HuH-7.5 (cell line): ENCODE results near the gene MTFR1L.

Experiments
- DNase-seq: peaks from one replicate; pipeline ENCODE4 v3.0.0; 2011; ENCODE audit warnings: low spot score

MTFR1L gene

DNA sequence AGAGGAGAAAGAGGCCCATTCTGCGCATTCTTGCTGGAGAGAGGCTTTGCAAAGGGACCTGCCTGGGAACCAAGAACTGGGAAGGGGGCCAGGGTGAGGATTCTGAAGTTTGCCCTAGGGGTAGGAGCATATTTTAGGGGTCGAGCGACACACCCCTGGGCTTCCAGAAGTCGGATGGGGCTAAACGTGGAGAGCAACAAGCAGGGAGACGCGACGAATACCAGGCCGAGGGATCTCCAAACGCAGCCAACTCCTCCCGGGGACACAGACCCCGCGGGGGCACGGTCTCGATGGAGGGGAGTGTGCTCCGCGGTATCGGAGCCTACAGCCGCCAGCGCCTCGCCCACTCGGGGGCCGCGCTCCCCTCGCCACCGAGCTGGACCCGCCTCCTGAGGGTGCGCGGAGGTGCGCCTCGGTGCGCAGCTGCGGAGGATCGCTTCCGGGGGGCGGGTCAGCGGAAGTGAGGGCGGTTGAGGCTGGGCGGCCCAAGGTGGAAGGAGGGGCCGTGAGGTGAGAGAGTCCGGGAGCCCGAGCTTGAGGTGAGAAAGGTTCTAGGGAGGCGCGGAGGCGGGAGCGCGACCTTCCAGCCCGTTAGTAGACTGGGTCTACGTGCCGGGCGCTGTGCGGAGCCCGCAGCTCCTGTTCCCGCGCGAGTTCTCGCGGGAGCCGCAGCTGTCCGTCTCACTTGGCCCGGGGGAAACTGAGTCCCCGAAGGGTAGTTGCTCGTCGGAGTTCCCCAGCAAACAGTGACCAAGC lies at the start of gene MTFR1L:
Gene MTFR1L (plus strand): TSS at position 464 of the 756 bp plus-strand sequence. CDS start 3,151 bp downstream, outside the sequence.
- peak; percentile 95 for DNase-seq

DNA sequence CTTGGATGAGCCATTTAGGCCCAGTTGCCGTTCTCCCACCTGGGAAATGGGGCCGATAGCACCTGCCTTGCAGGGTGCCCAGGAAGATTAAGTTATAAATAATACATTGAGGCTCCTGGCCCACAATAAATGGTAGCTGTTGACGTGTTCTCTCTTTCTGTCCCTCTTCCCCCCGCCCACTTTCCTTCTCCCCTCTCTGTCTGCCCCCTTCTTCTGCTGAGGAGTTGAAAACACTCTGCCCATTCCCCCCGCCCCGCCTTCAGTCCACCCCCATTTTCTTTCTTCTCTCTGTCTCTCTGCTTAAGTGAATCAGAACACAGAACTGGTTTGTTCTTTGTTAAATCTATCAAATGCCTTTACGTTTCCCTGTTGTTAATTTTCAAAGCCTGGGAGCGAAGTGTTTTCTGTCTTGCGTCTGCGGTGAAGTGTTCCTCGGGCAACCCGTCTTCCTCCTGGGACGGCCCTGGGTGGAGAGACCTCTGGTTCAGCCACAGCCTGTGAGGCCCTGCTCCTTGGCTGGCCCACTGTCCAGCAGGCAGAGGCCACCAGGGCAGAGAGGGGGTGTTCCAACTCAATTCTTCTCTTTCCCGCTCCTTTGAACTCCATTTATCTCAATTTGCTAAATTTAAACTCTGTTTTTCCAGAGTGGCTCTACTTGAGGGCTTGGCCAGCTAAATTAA lies 49.1 kb upstream of the MTFR1L start:
- DNase-seq: no peak

DNA sequence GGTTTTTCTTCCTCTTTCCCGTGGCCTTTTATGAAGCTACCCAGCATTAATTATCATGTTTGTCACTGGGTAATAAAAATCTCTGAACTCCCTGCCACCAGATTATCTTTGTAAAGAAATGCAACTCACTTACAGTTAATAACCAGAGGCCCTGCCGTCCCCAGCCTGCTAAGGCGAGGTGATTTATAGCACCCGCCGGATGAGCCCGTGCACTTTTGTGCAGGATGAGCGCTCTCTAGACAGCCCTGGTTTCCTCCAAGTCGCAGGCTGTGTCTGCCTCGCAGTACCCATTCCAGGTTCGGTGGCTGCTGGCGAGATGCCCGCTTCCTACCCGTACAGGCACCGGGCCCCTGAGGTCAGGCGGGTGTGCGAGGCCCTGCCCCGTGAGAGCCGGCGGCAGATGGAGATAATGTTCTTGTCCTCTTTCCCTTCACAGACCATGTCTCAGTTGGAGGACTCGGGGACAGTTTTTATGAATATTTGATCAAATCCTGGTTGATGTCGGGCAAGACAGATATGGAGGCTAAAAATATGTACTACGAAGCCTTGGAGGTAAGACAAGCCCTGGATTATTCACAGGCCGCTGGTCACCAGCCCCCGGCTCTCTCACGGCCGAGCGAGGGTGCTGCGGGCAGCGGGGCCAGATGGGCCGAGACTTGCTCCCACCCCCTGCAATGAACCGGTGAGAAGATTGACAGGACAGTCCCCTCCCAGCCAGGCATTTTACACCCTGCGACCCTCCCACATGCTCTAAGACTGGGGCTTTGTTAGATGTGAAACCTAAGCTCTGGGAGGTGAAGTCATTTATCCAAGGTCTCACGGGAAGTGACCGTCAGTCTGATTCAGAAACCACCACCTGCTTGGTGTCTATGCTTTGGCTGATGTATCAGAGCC lies 48.3 kb upstream of the MTFR1L start:
- DNase-seq: peak; percentile 49

DNA sequence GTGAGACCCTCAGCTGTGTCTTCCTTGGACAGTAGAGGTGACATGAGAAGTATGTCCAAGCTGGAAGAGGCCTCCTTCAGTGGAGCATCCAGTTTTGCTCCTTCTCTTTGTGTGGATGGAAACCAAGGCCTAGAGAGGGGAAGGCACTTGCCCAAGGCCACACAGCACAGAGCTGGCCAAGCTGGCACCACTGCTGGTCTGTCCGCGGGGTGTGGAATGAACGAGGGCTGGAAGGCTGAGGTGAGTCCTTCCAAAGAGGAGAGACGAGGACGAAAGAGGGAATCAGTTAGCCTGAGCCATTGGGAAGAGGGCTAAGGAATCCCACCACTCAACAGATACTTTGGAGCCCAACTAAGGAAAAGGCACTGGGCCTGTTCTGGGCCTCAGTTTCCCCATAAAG lies 47.6 kb upstream of the MTFR1L start:
- DNase-seq: no peak

DNA sequence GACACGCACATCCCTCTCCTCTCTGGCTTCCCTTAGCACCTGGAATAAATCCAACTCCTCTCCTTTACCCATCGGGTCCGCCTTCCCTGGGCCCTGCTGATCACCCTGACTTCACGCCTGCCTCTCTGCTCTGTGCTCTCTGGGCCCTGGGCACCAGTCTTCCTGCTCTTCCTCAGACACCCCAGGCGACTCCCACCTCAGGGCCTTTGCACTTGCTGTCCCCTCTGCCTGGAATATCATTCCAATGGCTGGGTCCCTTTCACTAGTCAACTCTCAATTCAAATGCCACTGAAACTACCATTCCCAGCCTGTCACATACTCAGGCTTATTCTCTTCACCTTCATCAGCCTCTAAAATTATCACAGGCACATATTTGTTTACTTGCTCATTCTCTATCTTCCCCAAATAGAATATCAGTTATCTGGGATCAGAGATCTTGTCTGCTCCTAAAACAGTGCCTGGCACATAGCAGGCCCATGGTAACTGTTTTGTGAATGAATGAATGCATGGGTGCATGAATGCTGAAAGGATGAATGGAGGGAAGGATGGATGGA lies 47.0 kb upstream of the MTFR1L start:
- no peak for DNase-seq

DNA sequence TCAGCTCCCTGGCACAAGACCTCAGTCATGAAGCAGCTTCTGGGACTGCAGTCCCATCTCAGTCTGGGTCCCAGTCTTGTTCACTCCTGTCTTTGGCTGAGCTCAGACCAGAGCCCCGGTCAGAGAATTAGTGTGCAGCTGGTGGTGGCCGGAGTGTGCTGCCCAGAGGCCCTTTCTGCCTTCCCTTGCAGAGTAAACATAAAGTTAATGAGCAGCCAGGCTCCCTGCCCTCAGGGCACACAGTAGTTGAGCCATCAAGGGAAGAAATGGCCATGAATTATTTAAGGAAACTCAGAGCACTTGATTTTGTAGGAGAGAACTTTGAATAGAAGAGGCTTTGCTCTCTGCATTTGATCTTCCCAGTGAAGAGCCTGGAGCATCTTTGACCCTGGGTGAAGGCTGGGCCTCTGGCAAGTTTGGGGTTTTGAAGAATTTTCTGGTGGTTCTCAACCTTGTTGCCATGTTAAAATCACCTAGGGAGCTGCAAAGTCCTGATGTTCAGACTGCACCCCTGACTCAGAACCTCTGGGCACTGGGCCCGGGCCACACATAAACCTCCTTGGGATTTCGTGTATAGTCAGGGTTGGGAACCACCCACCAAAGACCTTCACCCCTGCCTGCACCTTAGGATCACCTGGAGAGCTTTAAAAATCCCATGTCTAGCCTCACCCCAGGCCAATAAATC lies 46.2 kb upstream of the MTFR1L start:
- peak; percentile 89 for DNase-seq

DNA sequence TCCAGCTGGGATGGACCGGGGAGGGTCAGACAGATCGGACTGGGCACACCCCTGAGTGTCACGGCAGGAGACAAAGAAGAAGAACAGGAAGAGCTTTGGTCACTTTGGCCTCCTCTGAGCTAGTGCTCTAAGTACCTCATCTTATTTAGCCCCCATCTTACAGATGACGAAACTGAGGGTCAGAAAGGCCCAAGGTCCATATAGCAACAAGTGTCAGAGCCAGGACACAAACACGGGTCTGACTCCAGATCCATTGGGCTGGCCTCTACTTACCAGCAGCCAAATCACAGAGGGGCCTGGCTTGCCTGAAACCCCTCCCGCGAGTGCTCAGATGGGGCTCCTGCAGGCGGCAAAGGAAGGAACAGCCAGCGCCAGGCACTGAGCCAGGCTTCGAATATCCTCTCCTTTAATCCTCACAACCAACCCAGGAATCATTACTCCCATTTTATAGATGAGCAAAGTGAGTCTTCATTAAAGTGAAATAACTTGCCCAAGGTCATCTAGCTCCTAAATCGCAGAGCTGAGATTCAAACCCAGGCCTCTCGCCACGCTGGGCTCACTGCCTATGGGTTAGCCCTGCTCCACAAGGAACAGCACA lies 45.4 kb upstream of the MTFR1L start:
- no peak for DNase-seq

DNA sequence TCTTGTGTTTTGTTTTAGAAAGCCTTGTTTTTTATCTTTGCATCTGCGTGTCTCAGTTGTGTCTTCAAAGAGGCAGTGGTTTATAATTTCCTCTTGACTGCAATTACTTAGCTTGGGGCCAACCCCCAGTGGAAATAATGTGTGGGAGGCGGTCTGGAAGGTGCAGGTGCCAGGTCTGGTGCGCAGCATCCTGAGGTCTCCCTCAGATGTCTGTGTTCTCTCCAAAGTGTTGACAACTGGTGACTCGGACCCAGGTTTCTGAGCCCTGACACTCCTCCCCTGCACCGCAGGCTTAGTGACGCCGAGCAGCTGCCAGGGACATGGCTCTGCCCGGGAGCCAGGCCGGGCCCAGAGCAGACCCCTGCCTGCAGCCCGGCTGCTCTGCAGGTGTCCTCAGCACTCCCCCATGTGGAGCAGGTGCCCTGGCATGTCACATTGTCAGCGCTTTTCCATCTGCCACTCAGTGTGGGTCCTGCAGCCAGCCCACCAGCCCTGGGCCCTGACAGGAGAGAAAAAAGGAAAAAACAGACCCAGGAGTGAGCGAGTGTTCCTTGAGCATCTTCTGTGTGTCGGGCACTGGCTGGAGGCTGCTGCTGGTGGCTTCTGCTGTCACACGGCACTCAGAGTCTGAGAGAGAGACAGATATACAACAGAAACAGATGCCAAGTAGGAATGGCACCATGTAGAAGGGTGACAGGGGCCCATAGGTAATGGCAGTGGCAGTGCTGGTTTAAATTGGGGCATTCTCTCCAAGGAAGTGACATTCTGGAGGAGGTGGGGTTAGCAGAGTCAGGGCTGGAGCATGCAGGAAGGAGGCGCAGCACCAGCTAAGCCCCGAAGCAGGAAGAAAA lies 44.6 kb upstream of the MTFR1L start:
- DNase-seq: no peak

DNA sequence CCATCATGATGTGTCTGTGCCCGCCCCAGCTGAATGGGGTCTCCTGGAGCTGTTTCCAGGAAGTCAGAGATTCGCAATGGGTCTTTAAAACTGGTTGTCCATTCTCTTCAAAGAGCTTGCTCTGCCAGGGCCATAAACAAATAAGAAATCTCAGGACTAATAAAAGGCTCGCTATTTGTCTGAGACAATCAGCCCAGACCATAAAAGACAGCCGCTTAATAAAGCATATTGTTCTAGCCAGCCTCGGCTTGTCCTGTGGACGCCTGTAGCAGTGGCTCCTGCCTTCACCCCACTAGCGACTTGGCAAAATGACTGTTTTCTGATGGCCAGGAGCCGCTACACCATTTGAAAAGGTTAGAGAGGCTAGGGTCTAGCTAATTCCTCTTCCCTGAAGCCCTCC lies 40.4 kb upstream of the MTFR1L start:
- no peak for DNase-seq

DNA sequence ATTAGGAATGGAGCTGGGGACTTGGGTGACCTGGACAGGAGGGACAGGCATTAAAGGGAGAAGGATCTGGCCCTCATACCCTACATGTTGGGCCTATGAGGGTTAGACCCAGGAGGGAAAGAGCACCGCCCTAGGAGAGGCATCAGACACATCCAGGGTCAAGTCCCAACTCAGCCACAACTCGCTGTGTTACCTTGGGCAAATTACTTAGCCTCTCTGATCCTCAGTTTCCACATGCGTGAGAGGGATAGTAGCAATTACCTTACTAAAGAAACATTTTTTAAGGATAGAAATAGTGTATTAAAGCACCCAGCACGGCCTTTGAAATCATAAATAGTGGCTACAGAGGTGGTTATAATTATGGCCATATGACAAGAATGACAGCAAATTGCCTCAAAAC lies 39.9 kb upstream of the MTFR1L start:
- no peak for DNase-seq

DNA sequence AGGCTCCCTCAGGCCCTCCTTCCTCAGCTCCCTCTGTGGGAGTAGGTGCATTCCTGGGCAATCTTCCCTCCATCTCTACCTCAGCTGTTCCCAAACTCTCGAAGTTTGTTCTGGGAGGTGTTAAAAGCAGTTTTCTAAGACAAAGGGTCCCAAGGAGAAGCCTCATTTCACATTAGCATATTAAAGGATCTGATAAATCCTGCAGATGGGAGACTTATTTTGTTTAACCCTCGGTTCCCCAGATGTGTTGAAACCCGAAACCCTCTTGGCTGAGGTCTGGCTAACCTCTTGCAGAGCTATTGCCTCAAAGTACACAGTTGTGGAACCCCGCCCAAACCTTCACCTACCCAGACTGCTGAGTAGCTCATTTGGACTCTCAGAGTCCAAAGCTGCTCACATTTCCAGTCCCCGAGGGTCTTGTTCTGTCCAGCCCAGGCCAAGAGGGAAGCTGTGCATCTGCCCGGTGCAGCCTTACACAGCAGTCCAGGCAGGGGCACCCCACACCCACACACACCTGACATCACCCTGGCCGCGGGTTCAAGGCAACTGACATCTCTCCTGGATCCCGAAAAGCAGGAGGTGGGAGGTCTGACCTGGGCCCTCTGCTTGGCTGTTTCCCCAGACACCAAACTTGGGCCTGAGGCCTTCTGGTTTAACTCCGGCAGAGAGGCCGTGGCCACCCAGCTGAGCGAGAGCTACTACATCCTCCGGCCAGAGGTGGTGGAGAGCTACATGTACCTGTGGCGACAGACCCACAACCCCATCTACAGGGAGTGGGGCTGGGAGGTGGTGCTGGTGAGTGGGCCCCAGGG lies 39.2 kb upstream of the MTFR1L start:
- no peak for DNase-seq

DNA sequence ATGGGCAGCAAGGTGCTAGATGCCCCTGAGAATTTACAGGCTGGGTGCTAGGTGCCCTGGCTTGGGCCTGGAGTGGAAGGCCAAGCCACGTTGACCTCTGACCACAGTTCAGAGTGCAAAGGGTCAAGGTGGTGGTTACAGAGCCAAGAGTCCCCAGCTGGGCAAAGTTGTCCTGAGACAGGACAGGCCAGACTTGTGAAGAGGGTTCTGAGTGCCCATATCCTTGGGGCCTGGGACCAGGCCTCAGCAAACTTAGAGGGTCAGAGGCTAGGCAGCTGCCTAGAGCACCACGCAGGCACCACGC lies 38.7 kb upstream of the MTFR1L start:
- DNase-seq: no peak

DNA sequence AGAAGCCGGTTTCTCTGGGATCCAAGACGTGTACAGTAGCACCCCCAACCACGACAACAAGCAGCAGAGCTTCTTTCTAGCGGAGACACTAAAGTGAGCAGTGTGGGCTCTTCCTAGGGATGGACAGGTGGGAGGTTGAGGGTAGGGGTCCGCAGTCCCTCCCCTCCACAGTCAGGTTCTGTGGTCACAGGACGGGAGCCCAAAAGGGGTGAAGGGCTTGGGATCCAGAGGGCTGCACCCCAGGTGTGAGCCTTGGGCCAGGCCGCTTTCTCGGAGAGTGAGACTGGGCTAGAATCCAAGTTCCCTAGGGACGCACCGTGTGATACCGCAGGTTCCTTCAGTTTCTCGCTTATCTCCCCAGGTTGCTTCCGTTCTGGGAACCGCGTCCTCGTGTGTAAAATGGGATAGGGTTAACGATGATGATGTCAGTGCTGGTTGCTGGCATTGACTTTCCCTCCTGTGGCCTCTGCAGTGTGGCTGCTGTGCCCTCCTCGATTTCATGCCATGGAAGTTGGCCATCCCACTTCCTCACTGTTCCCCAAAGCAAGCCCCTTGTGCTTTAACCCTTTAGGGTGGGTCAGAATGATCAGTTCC lies 37.0 kb upstream of the MTFR1L start:
- no peak for DNase-seq

DNA sequence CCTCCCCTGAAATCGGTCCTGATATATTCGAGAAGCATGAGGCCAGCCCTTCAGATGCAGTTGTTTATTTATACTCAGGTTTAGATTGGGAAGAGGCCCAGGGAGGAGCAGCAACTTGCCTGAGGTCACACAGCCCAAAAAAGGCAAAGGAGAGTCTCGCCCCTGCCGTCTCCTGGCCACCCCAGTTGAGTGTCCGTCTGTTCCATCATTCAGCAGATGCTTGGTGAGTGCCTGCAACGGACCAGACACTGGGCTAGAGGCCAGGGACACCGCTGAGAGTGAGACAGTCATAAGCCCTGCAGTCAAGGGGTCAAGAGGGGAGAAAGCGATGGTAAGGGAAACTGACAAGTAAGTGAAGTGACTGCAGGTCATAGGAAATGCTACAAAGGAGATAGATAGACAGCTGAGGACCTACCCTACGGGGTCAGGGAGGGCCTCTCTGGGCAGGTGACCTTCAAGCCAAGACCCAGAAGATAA lies 35.1 kb upstream of the MTFR1L start:
- DNase-seq: no peak

DNA sequence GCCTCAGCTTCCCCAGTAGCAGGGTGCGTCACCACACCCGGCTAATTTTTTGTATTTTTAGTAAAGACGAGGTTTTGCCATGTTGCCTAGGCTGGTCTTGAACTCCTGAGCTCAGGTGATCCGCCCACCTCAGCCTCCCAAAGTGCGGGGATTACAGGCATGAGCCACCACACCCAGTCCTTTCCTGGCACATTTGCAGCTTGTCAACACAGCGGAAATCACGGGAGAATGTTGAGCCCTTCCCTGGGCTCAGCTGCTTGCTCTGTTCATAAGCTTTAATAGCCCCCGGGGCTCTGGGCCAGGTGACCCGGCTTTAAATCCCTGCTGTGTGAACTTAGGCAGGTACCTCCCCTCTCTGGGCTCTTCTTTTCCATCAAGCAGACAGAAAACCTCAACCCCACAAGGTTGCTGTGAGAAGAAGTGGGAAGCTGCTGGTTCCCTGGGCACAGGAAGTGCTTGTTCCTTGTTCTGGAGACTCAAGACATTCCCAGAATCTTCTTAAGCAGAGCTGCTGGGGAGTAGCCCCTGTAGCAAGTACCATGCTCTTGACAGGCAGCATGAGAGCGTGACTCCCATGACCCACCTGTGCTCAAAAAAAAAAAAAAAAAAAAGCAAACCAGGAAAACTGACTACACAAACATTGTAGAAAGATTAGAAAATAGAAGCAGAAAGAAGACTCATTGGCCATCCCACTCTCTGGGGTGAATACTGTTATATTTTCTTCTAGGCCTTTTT lies 34.3 kb upstream of the MTFR1L start:
- no peak for DNase-seq

DNA sequence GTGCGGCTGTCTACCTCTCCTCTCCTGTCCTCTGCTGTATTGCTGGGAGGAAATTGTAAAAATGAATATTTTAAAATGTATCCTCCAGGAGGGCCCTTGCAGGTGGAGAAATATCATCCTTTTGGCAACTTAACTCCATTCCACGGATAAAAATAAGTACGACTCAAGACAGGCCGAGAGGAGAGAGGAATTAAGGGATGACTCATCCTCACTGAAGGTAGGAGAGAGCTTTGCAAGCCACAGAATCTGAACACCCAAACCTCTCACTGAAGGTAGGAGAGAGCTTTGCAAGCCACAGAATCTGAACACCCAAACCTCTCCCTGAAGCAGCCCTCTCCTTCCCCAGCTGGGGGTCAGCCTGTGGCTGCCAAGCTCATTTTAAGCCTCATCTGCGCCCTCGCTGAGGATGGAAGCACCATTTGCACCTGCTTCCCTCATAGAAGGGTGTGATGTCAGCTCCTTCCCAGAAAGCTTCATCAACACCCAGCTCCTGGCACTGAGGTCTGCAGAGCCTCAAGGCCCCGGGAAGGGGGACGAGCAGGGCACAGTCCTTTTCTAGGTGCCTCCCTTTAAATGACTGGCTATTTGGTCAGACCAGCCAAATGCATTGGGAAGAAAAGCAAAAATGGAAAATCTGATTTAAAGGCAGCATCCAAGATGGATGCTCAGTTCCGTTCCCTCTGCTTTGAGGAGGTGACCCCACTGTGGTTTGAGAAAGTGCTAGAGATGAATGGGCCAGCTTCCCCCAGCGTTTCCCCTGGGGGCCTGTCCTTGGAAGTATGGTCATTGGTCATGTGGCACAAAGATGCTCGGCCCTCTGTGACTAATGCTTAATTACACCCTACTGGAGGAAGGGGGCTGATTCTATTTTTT lies 32.6 kb upstream of the MTFR1L start:
- no peak for DNase-seq

DNA sequence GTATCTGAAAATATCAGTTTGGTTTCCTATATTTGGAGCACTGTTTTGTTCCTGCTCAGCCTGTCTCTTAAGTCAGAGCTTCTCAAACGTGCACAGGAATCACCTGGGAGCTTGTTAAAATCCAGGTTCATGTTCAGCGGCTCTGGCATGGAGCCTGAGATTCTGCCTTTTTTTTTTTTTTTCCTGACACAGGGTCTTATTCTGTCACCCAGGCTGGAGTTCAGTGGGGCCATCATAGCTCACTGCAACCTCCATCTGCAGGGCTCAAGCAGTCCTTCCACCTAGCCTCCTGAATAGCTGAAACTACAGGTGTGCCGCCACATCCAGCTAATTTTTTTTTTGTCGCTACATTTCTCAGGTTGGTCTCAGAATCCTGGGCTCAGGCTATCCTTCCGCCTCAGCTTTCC lies 32.0 kb upstream of the MTFR1L start:
- DNase-seq: no peak

DNA sequence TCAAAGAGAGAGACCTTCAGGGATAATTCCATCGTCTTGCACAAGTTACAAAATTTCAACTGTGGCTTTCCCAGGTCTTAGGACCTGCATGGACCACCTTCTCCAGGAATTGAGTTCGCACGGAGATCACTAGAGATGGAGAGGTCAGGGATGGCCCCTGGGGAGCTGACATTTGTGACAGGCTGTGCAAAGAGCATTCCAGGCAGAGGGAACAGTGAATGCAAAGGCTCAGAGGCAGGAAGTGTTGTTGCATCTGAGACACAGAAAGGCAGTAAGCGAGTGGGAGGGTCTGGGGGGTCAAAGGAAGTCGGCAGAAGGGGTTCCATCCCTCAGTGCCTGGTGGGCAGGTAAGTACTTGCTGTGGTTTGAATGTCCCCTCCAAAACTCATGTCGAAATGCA lies 29.3 kb upstream of the MTFR1L start:
- DNase-seq: no peak
